Measurements from ENCODE around the gene EPOP. TPM values are rescaled to one million over a fixed set of nuclear protein-coding genes. Genes with fewer than 3 reads are reported as not detected.
"Not testable (repeated sequence)": the region's sequence is repeated elsewhere in the genome, so short reads cannot be mapped to it uniquely, and the experiment has no call there.

The EPOP gene
- total and polyA plus RNA-seq, 2 experiments from 2014 or later, result 2.0 to 13.4 TPM

- H3K4me1 ChIP-seq (ENCODE audit: low read depth), result no peaks in the 10 kb centered on the region
- no peaks in the 10 kb centered on the region for H3K36me3 ChIP-seq
- no peak overlapping the region for H3K27ac ChIP-seq
- no peak overlapping the region for H3K4me3 ChIP-seq
- H3K27me3 ChIP-seq, result no peaks in the 10 kb centered on the region
- DNase-seq (ENCODE audit: low read depth in 1 of 2, low spot score in 1 of 2), result no peak
- no peaks in the 10 kb centered on the region for H3K9me3 ChIP-seq (ENCODE audit: low read depth)
- TF ChIP-seq, protein P1, sequence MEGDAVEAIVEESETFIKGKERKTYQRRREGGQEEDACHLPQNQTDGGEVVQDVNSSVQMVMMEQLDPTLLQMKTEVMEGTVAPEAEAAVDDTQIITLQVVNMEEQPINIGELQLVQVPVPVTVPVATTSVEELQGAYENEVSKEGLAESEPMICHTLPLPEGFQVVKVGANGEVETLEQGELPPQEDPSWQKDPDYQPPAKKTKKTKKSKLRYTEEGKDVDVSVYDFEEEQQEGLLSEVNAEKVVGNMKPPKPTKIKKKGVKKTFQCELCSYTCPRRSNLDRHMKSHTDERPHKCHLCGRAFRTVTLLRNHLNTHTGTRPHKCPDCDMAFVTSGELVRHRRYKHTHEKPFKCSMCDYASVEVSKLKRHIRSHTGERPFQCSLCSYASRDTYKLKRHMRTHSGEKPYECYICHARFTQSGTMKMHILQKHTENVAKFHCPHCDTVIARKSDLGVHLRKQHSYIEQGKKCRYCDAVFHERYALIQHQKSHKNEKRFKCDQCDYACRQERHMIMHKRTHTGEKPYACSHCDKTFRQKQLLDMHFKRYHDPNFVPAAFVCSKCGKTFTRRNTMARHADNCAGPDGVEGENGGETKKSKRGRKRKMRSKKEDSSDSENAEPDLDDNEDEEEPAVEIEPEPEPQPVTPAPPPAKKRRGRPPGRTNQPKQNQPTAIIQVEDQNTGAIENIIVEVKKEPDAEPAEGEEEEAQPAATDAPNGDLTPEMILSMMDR (IDR thresholded peaks at IDR 0.05; ENCODE audit: low read depth, low read length), result no peak
Measured at GRCh38 chr17:38632334-38632733, 42.4 kb downstream of the EPOP start.

GRCh38 chr17:38628441-38628840, 46.3 kb downstream of the EPOP start:
- TF ChIP-seq, protein P1 (IDR thresholded peaks at IDR 0.05; ENCODE audit: low read depth, low read length), result no peak
- Histone ChIP-seq H3K4me3 (no peak overlapping the region), H3K27me3 (no peaks in the 10 kb centered on the region), H3K27ac (no peak overlapping the region), H3K36me3 (no peaks in the 10 kb centered on the region), H3K4me1 (ENCODE audit: low read depth) (no peaks in the 10 kb centered on the region), H3K9me3 (ENCODE audit: low read depth) (no peaks in the 10 kb centered on the region)
- peak in 1 of 2 donors; percentile 16 for DNase-seq (ENCODE audit: low read depth in 1 of 2, low spot score in 1 of 2)

GRCh38 chr17:38627957-38628356, 46.8 kb downstream of the EPOP start:
- H3K4me3 ChIP-seq, result no peak overlapping the region
- H3K36me3 ChIP-seq, result no peaks in the 10 kb centered on the region
- TF ChIP-seq, protein P1 (IDR thresholded peaks at IDR 0.05; ENCODE audit: low read depth, low read length), result no peak
- H3K27me3 ChIP-seq, result no peaks in the 10 kb centered on the region
- DNase-seq (ENCODE audit: low read depth in 1 of 2, low spot score in 1 of 2), result no peak
- H3K4me1 ChIP-seq (ENCODE audit: low read depth), result no peaks in the 10 kb centered on the region
- no peak overlapping the region for H3K27ac ChIP-seq
- H3K9me3 ChIP-seq (ENCODE audit: low read depth), result no peaks in the 10 kb centered on the region

- H3K4me3 ChIP-seq; DNase-seq (ENCODE audit: low read depth in 1 of 2, low spot score in 1 of 2); H3K27me3 ChIP-seq; H3K27ac ChIP-seq; H3K9me3 ChIP-seq (ENCODE audit: low read depth); H3K4me1 ChIP-seq (ENCODE audit: low read depth); H3K36me3 ChIP-seq: not testable (repeated sequence)
Measured at GRCh38 chr17:38626606-38627226, 48.0 kb downstream of the EPOP start.

DNA sequence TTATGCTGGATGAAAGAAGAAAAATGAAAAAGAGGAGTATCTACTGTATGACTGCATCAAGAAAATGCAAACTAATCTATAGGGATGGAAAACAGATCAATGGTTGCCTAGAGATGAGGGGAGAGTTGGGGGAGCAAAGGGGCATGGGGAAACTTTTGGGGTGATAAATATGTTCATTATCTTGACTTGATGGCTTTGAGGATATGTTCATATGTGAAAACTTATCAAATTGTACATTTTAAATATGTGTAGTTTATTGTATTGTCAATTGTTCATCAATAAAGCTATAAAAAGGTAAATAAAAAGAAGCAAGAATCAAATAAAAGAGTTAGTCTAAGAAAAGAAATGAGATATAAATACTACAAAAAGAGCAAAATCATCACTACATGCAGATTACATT, 49.3 kb downstream of the EPOP start:
- Histone ChIP-seq H3K27me3 (no peaks in the 10 kb centered on the region), H3K4me3 (no peak overlapping the region), H3K27ac (no peak overlapping the region), H3K9me3 (ENCODE audit: low read depth) (no peaks in the 10 kb centered on the region), H3K4me1 (ENCODE audit: low read depth) (no peaks in the 10 kb centered on the region), H3K36me3 (no peaks in the 10 kb centered on the region)
- DNase-seq (ENCODE audit: low read depth in 1 of 2, low spot score in 1 of 2), result no peak
- TF ChIP-seq, protein P1 (IDR thresholded peaks at IDR 0.05; ENCODE audit: low read depth, low read length), result no peak

- H3K27ac ChIP-seq; DNase-seq (ENCODE audit: low read depth in 1 of 2, low spot score in 1 of 2): not testable (repeated sequence)
Measured at GRCh38 chr17:38624782-38625355, 49.9 kb downstream of the EPOP start.

More at GRCh38 chr17:38624782-38625355, 49.9 kb downstream of the EPOP start:
- not testable (repeated sequence) for H3K4me3 ChIP-seq; H3K36me3 ChIP-seq; H3K27me3 ChIP-seq; H3K9me3 ChIP-seq (ENCODE audit: low read depth); H3K4me1 ChIP-seq (ENCODE audit: low read depth)

Other genes with a start within 250 kb of the EPOP start
- gene ARHGAP23, start 246.5 kb downstream of the EPOP start, total RNA-seq, result 9.0 and 13.2 TPM in 2 replicates
- 6.8 and 7.6 TPM in 2 replicates for gene ARHGAP23, start 246.5 kb downstream of the EPOP start, polyA plus RNA-seq
- 5.2 and 10.8 TPM in 2 replicates for gene SRCIN1, start 69.0 kb downstream of the EPOP start, total RNA-seq
- gene SRCIN1, start 69.0 kb downstream of the EPOP start, polyA plus RNA-seq, result 2.3 and 4.6 TPM in 2 replicates
- 48.4 and 75.8 TPM in 2 replicates for gene MLLT6, start 30.3 kb upstream of the EPOP start, total RNA-seq
- gene MLLT6, start 30.3 kb upstream of the EPOP start, polyA plus RNA-seq, result 10.5 and 17.4 TPM in 2 replicates
- 4.9 and 7.4 TPM in 2 replicates for gene CISD3, start 55.4 kb upstream of the EPOP start, total RNA-seq
- 20.6 and 29.7 TPM in 2 replicates for gene CISD3, start 55.4 kb upstream of the EPOP start, polyA plus RNA-seq
- 14.4 and 21.7 TPM in 2 replicates for gene PCGF2, start 73.4 kb upstream of the EPOP start, total RNA-seq
- 10.7 and 12.2 TPM in 2 replicates for gene PCGF2, start 73.4 kb upstream of the EPOP start, polyA plus RNA-seq
- gene PSMB3, start 77.8 kb upstream of the EPOP start, total RNA-seq, result 166 and 188 TPM in 2 replicates
- gene PSMB3, start 77.8 kb upstream of the EPOP start, polyA plus RNA-seq, result 333 and 379 TPM in 2 replicates
- 98.7 and 116 TPM in 2 replicates for gene PIP4K2B, start 124.6 kb upstream of the EPOP start, total RNA-seq
- 17.4 and 23.3 TPM in 2 replicates for gene PIP4K2B, start 124.6 kb upstream of the EPOP start, polyA plus RNA-seq
- 6.4 and 14.6 TPM in 2 replicates for gene CWC25, start 150.4 kb upstream of the EPOP start, total RNA-seq
- 9.4 and 19.9 TPM in 2 replicates for gene CWC25, start 150.4 kb upstream of the EPOP start, polyA plus RNA-seq
- 2,451 and 2,692 TPM in 2 replicates for gene RPL23, start 178.8 kb upstream of the EPOP start, total RNA-seq
- 567 and 626 TPM in 2 replicates for gene RPL23, start 178.8 kb upstream of the EPOP start, polyA plus RNA-seq
- gene LASP1, start 195.1 kb upstream of the EPOP start, total RNA-seq, result 46.0 and 51.2 TPM in 2 replicates
- 28.1 and 38.0 TPM in 2 replicates for gene LASP1, start 195.1 kb upstream of the EPOP start, polyA plus RNA-seq

Measured in cardiac muscle cell (in vitro differentiated cells and primary cell).